ENCODE results near the gene RNPS1. TPM values are rescaled to one million over a fixed set of nuclear protein-coding genes. Genes with fewer than 3 reads are reported as not detected.

The RNPS1 gene
- polyA plus RNA-seq, 1 donor from 2014 or later, result 180 TPM

DNA sequence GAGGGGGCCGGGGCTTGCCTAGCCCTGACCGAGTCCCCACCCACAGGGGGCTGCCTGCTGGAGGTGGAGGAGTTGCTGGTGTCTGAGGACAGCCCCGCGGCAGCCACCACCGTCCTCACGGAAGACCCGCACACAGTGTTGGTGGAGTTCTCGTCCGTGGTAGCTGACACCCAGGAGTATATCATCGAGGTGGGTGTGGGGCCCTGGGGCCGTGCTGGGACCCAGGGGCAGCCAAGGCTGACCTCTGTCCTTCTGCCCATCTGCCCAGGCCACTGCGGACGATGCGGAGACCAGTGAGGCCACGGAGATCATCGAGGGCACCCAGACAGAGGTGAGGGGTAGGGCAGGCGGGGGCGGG lies 33.1 kb downstream of the RNPS1 start:
- no peak overlapping the region for H2AFZ ChIP-seq (ENCODE audit: low read depth, low read length)
- peaks cover 15% of the 10 kb centered on the region for H3K27me3 ChIP-seq (ENCODE audit: insufficient read depth, low read depth, low read length)
- TF ChIP-seq EZH2 (IDR thresholded peaks at IDR 0.05; ENCODE audit: borderline replicate concordance, insufficient read depth, low read length, poor library complexity, severe bottlenecking) (no peak), REST (IDR thresholded peaks at IDR 0.05; ENCODE audit: borderline replicate concordance) (no peak), TAF1 (IDR thresholded peaks at IDR 0.05; ENCODE audit: low read depth) (no peak), POLR2AphosphoS5 (IDR thresholded peaks at IDR 0.05) (no peak), EP300 (conservative IDR thresholded peaks at IDR 0.05; ENCODE audit: poor library complexity, severe bottlenecking) (no peak), MXI1 (conservative IDR thresholded peaks at IDR 0.05; ENCODE audit: poor library complexity, severe bottlenecking) (no peak), SMC3 (conservative IDR thresholded peaks at IDR 0.05; ENCODE audit: poor library complexity) (no peak), RAD21 (conservative IDR thresholded peaks at IDR 0.05) (no peak)
- TF ChIP-seq, protein P1, sequence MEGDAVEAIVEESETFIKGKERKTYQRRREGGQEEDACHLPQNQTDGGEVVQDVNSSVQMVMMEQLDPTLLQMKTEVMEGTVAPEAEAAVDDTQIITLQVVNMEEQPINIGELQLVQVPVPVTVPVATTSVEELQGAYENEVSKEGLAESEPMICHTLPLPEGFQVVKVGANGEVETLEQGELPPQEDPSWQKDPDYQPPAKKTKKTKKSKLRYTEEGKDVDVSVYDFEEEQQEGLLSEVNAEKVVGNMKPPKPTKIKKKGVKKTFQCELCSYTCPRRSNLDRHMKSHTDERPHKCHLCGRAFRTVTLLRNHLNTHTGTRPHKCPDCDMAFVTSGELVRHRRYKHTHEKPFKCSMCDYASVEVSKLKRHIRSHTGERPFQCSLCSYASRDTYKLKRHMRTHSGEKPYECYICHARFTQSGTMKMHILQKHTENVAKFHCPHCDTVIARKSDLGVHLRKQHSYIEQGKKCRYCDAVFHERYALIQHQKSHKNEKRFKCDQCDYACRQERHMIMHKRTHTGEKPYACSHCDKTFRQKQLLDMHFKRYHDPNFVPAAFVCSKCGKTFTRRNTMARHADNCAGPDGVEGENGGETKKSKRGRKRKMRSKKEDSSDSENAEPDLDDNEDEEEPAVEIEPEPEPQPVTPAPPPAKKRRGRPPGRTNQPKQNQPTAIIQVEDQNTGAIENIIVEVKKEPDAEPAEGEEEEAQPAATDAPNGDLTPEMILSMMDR (IDR thresholded peaks at IDR 0.05; ENCODE audit: poor library complexity, severe bottlenecking), result no peak
- no peak overlapping the region for H3K4me3 ChIP-seq (ENCODE audit: low read length)
- H3K9me2 ChIP-seq (ENCODE audit: insufficient read depth, low read length), result no peaks in the 10 kb centered on the region
- no peaks in the 10 kb centered on the region for H4K20me1 ChIP-seq (ENCODE audit: insufficient read depth)
- H3K36me3 ChIP-seq (ENCODE audit: insufficient read depth, low read length), result no peaks in the 10 kb centered on the region
- no peak overlapping the region for H3K9ac ChIP-seq (ENCODE audit: low read length)
- no peaks in the 10 kb centered on the region for H3F3A ChIP-seq (ENCODE audit: insufficient read depth, low read length, poor library complexity, severe bottlenecking)
- H3K27ac ChIP-seq (ENCODE audit: low read length), result no peak overlapping the region
- no peaks in the 10 kb centered on the region for H3K9me3 ChIP-seq (ENCODE audit: low read length)
- H3K79me2 ChIP-seq (replicated peaks; ENCODE audit: insufficient read depth, low read length), result no peaks in the 10 kb centered on the region
- no peak overlapping the region for H3K4me2 ChIP-seq (ENCODE audit: low read length)

DNA sequence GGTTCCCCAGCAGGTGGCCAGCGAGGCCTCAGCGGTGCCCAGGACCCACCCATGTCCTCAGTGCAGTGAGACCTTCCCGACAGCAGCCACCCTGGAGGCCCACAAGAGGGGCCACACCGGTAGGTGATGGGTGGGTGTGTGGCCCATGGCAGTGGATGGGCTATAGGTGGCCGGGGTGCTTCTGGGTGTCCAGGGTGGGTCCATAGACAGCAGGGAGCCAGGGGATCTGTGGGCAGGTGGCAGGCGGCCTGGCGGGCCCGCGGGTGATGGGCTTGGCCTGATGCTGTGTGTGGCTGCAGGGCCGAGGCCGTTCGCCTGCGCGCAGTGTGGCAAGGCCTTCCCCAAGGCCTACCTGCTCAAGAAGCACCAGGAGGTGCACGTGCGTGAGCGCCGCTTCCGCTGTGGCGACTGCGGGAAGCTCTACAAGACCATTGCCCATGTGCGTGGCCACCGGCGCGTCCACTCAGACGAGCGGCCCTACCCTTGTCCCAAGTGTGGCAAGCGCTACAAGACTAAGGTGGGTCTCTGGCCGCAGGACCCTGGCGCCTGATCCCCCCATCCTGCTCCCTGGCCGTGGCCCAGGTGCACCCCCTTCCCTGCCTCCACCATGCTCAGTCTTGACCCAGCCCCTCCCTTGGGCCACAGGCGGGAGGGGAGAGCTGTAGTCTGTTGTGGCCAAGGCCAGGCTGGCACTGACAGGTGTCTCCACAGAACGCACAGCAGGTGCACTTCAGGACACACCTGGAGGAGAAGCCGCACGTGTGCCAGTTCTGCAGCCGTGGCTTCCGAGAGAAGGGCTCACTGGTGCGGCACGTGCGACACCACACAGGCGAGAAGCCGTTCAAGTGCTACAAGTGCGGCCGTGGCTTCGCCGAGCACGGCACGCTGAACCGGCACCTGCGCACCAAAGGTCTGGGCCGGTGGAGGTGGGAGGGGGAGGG lies 33.8 kb downstream of the RNPS1 start:
- Histone ChIP-seq H3K27ac (ENCODE audit: low read length) (no peak overlapping the region), H3K79me2 (replicated peaks; ENCODE audit: insufficient read depth, low read length) (no peaks in the 10 kb centered on the region), H3K36me3 (ENCODE audit: insufficient read depth, low read length) (no peaks in the 10 kb centered on the region), H3K4me3 (ENCODE audit: low read length) (no peak overlapping the region), H3K4me2 (ENCODE audit: low read length) (no peak overlapping the region), H3K9me3 (ENCODE audit: low read length) (no peaks in the 10 kb centered on the region), H3K27me3 (ENCODE audit: insufficient read depth, low read depth, low read length) (peaks cover 15% of the 10 kb centered on the region), H3K9me2 (ENCODE audit: insufficient read depth, low read length) (no peaks in the 10 kb centered on the region), H2AFZ (ENCODE audit: low read depth, low read length) (no peak overlapping the region), H4K20me1 (ENCODE audit: insufficient read depth) (no peaks in the 10 kb centered on the region), H3K9ac (ENCODE audit: low read length) (no peak overlapping the region), H3F3A (ENCODE audit: insufficient read depth, low read length, poor library complexity, severe bottlenecking) (no peaks in the 10 kb centered on the region)
- TF ChIP-seq RAD21 (conservative IDR thresholded peaks at IDR 0.05) (no peak), POLR2AphosphoS5 (IDR thresholded peaks at IDR 0.05) (no peak)
